OCI-LY7 (cell line): Measurements from ENCODE around the gene DUOX2.

Source experiments
- CTCF ChIP-seq: fragments of 200-600 bp; sonication (generic); conservative IDR thresholded peaks from 2 replicates; pipeline ENCODE4 v1.5.1; 2014; ENCODE audit warnings: mild to moderate bottlenecking, antibody characterized with exemption, low read length, moderate library complexity, mixed read lengths
- EZH2phosphoT487 ChIP-seq: fragments of 200-600 bp; sonication (generic); IDR thresholded peaks from 2 replicates; pipeline ENCODE4 v1.6.1; 2018; ENCODE audit warnings: low read depth, borderline replicate concordance, mild to moderate bottlenecking, mixed run types, antibody characterized with exemption, low read length, moderate library complexity, mixed read lengths

- TF ChIP-seq CTCF, result no peak
- TF ChIP-seq EZH2phosphoT487, result no peak
These were observed 49.5 kb upstream of the DUOX2 start for GRCh38 chr15:45163508-45163856.
